MM.1S (cell line): ENCODE results near the gene USP6NL.

Experiments
- DNase-seq: peaks from one replicate; pipeline ENCODE4 v3.0.0-alpha.2; 2015
- H2AFZ ChIP-seq: fragments of 300-600 bp; sonication (generic); 2 replicates; pipeline ENCODE4 v1.6.0; 2016; ENCODE audit warnings: antibody characterized with exemption, low read length
- H3F3A ChIP-seq: fragments of 300-600 bp; sonication (generic); 2 replicates; pipeline ENCODE4 v1.6.1; 2016; ENCODE audit warnings: mild to moderate bottlenecking, antibody characterized with exemption, low read length, moderate library complexity, mixed read lengths; ENCODE audit not compliant: insufficient read depth
- H3K27ac ChIP-seq: fragments of 300-600 bp; sonication (generic); 2 replicates; pipeline ENCODE4 v1.5.1; 2016; ENCODE audit warnings: mild to moderate bottlenecking, low read length
- H3K27me3 ChIP-seq: fragments of 300-600 bp; sonication (generic); replicated peaks from 2 replicates; pipeline ENCODE4 v1.6.0; 2016; ENCODE audit warnings: low read length; ENCODE audit not compliant: insufficient read depth
- H3K36me3 ChIP-seq: fragments of 300-600 bp; sonication (generic); replicated peaks from 2 replicates; pipeline ENCODE4 v1.6.1; 2016; ENCODE audit warnings: mild to moderate bottlenecking, low read length, mixed read lengths; ENCODE audit not compliant: insufficient read depth
- H3K4me1 ChIP-seq: fragments of 300-600 bp; sonication (generic); 2 replicates; pipeline ENCODE4 v1.6.1; 2016; ENCODE audit warnings: low read length, mixed read lengths
- H3K4me2 ChIP-seq: fragments of 300-600 bp; sonication (generic); 2 replicates; pipeline ENCODE4 v1.6.0; 2016; ENCODE audit warnings: low read depth, low read length
- H3K4me3 ChIP-seq: fragments of 300-600 bp; sonication (generic); 2 replicates; pipeline ENCODE4 v1.5.1; 2016; ENCODE audit warnings: low read length, mixed read lengths
- H3K79me2 ChIP-seq: fragments of 300-600 bp; sonication (generic); 2 replicates; pipeline ENCODE4 v1.6.1; 2016; ENCODE audit warnings: mixed run types, low read length, mixed read lengths
- H3K9ac ChIP-seq: fragments of 300-600 bp; sonication (generic); 2 replicates; pipeline ENCODE4 v1.6.1; 2016; ENCODE audit warnings: low read length, mixed read lengths
- H3K9me2 ChIP-seq: fragments of 300-600 bp; sonication (generic); replicated peaks from 2 replicates; pipeline ENCODE4 v1.6.1; 2016; ENCODE audit warnings: mild to moderate bottlenecking, low read length, mixed read lengths; ENCODE audit not compliant: insufficient read depth
- H3K9me3 ChIP-seq: fragments of 300-600 bp; sonication (generic); replicated peaks from 2 replicates; pipeline ENCODE4 v1.6.1; 2016; ENCODE audit warnings: mild to moderate bottlenecking, low read length, mixed read lengths; ENCODE audit not compliant: insufficient read depth
- H4K20me1 ChIP-seq: fragments of 300-600 bp; sonication (generic); 2 replicates; pipeline ENCODE4 v1.6.1; 2016; ENCODE audit warnings: mild to moderate bottlenecking, low read length, moderate library complexity, mixed read lengths; ENCODE audit not compliant: insufficient read depth
- CTCF ChIP-seq: fragments of 300-600 bp; sonication (generic); IDR thresholded peaks from 2 replicates; pipeline ENCODE4 v1.5.1; 2016; ENCODE audit warnings: antibody characterized with exemption, low read length, mixed read lengths
- EZH2 ChIP-seq: fragments of 300-600 bp; sonication (generic); optimal IDR thresholded peaks from 2 replicates; pipeline ENCODE3; 2017; ENCODE audit warnings: low read depth, mild to moderate bottlenecking, antibody characterized with exemption, low read length, mixed read lengths
- EZH2phosphoT487 ChIP-seq: fragments of 300-600 bp; sonication (generic); IDR thresholded peaks from 2 replicates; pipeline ENCODE4 v1.6.1; 2018; ENCODE audit warnings: antibody characterized with exemption, low read length

USP6NL gene

DNA sequence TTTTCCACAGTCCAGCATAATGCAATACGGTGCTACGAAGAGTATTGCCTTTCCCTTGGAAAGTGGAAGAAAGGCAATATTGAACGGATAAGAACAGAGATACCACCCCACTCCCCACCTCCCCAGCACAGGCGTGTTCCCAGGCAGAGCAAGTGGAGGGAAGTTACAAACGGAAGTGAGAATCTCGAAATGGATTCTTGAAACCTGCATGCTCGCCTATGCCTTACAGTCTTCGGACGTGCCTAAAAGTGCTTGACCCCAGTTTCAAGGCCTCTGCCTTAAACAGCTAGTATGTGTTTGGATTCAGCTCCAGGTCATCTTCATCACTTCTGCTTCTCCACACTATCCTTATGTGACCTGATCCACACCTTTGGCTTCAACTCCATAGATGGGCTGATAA is 35.0 kb upstream of the USP6NL start:
- no peaks in the 10 kb centered on the region for H4K20me1 ChIP-seq
- no peak for TF ChIP-seq EZH2
- TF ChIP-seq CTCF: no peak
- no peak for TF ChIP-seq EZH2phosphoT487

DNA sequence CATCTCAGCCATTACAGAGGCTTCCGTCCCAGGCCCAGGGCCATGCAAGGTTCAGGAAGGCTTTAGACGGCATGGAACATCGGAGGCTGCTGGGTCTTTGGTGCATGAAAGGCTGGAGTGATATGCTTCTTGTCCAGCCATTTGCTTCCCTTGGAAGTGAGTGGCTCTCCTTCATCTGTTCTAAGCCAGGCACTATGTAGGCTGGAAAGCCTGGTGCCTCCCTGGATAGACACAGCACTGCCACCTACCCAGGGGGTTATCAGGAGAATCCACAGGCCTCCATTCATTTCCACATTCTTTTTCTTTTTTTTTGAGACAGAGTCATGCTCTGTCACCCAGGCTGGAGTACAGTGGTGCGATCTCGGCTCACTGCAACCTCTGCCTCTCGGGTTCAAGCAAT is 31.6 kb upstream of the USP6NL start:
- no peak overlapping the region for H3K4me2 ChIP-seq
- no peaks in the 10 kb centered on the region for H4K20me1 ChIP-seq
- H3K27ac ChIP-seq: no peak overlapping the region
- no peaks in the 10 kb centered on the region for H3K36me3 ChIP-seq
- no peak for DNase-seq
- H3K27me3 ChIP-seq: no peaks in the 10 kb centered on the region
- H3K79me2 ChIP-seq: no peaks in the 10 kb centered on the region
- H3K9me2 ChIP-seq: no peaks in the 10 kb centered on the region
- TF ChIP-seq EZH2 (no peak), CTCF (no peak), EZH2phosphoT487 (no peak)
- H3F3A ChIP-seq: peaks cover 6% of the 10 kb centered on the region; the same call in 1 of the 2 replicates
- H3K9ac ChIP-seq: no peak overlapping the region
- H2AFZ ChIP-seq: no peak overlapping the region
- no peaks in the 10 kb centered on the region for H3K9me3 ChIP-seq
- H3K4me3 ChIP-seq: no peak overlapping the region
- H3K4me1 ChIP-seq: peaks cover 12% of the 10 kb centered on the region

More for the DNA sequence above, 35.0 kb upstream of the USP6NL start:
- H3K4me3 ChIP-seq: no peak overlapping the region
- H3K36me3 ChIP-seq: no peaks in the 10 kb centered on the region
- H3K4me2 ChIP-seq: peak overlapping the region; percentile 40
- DNase-seq: peak; percentile 43
- peaks cover 6% of the 10 kb centered on the region; the same call in 1 of the 2 replicates for H3F3A ChIP-seq
- H3K9ac ChIP-seq: no peak overlapping the region
- H2AFZ ChIP-seq: peak overlapping the region; percentile 33; the same call in 1 of the 2 replicates
- H3K27me3 ChIP-seq: no peaks in the 10 kb centered on the region
- H3K4me1 ChIP-seq: peaks cover 12% of the 10 kb centered on the region
- H3K9me2 ChIP-seq: no peaks in the 10 kb centered on the region
- no peaks in the 10 kb centered on the region for H3K9me3 ChIP-seq
- peak overlapping the region; percentile 4; the same call in 1 of the 2 replicates for H3K27ac ChIP-seq
- no peaks in the 10 kb centered on the region for H3K79me2 ChIP-seq

DNA sequence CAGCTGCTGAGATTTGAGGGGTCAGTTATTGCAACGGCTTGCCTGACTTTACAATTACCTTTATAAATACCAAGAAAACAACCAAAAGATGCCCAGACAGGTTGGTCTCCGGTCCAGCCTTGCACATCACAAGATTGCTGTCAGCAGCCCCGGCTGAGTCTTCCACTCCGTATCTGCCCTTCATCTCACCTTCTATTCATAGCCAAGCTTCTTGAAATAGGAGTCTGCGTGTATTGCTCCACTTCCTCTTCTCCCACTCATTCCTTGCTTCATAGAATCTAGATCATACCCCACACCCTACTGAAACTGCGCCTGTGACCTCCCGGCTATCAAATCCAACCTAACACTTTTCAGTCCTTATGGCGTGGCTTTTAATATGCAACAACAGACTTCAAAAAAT is 31.1 kb upstream of the USP6NL start:
- no peak overlapping the region for H3K9ac ChIP-seq
- no peaks in the 10 kb centered on the region for H3K36me3 ChIP-seq
- no peak for DNase-seq
- no peaks in the 10 kb centered on the region for H3K79me2 ChIP-seq
- H3K27me3 ChIP-seq: no peaks in the 10 kb centered on the region
- H3K9me3 ChIP-seq: no peaks in the 10 kb centered on the region
- peaks cover 6% of the 10 kb centered on the region; the same call in 1 of the 2 replicates for H3F3A ChIP-seq
- no peak overlapping the region for H2AFZ ChIP-seq
- no peak overlapping the region for H3K27ac ChIP-seq
- no peak overlapping the region for H3K4me3 ChIP-seq
- H3K9me2 ChIP-seq: no peaks in the 10 kb centered on the region
- no peak overlapping the region for H3K4me2 ChIP-seq
- TF ChIP-seq EZH2phosphoT487 (no peak), CTCF (no peak), EZH2 (no peak)
- H4K20me1 ChIP-seq: no peaks in the 10 kb centered on the region
- peaks cover 12% of the 10 kb centered on the region for H3K4me1 ChIP-seq
